ENCODE data around the gene NEK7.

DNA sequence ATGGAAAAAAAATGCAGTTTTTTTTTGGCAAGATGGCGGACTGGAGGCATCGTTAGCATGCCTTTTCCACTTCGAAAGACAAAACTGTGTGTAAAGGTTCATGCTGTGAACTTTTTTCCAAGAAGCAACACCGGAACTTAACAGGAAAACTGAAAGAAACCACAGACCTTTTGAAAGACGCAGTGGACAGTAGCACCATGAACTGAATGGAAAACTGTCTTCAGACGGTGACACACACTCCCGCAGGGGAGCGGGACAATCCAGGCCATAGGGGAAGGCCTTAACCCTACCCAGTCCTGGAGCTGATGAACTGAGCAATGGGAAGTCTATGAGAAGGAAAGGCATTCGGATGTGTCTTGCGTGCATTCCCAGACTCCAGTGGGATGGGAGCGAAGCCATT, 54.9 kb downstream of the NEK7 start:
- TF ChIP-seq, protein P1, sequence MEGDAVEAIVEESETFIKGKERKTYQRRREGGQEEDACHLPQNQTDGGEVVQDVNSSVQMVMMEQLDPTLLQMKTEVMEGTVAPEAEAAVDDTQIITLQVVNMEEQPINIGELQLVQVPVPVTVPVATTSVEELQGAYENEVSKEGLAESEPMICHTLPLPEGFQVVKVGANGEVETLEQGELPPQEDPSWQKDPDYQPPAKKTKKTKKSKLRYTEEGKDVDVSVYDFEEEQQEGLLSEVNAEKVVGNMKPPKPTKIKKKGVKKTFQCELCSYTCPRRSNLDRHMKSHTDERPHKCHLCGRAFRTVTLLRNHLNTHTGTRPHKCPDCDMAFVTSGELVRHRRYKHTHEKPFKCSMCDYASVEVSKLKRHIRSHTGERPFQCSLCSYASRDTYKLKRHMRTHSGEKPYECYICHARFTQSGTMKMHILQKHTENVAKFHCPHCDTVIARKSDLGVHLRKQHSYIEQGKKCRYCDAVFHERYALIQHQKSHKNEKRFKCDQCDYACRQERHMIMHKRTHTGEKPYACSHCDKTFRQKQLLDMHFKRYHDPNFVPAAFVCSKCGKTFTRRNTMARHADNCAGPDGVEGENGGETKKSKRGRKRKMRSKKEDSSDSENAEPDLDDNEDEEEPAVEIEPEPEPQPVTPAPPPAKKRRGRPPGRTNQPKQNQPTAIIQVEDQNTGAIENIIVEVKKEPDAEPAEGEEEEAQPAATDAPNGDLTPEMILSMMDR (conservative IDR thresholded peaks at IDR 0.05), result no peak
- TF ChIP-seq ZFX (IDR thresholded peaks at IDR 0.05), result no peak

Measured in C4-2B (cell line).